Measurements from ENCODE around the gene DPY19L3.
"Not testable (repeated sequence)": the region's sequence is repeated elsewhere in the genome, so short reads cannot be mapped to it uniquely, and the experiment has no call there.

DPY19L3 gene

DNA sequence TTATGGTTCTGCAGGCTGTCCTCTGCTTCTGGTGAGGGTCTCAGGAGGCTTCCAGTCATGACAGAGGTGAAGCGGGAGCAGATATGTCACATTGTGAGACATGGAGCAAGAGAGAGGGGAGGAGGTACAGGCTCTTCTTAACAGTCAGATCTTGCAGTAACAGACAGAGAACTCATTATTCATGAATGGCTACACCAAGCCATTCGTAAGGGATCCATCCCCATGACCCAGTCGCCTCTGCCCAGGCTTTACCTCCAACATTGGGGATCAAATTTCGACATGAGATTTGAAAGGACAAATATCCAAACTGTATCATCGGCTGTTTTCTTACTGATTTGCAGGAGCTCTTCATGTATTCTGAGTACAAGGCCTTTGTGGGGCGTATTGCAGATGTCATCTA lies 38.5 kb upstream of the DPY19L3 start:
- Histone ChIP-seq H3K4me3 (ENCODE audit: insufficient read depth, low read depth, low read length, poor library complexity, severe bottlenecking) (no peak overlapping the region), H3K27me3 (replicated peaks; ENCODE audit: control insufficient read depth, insufficient read depth, low read length, poor library complexity, severe bottlenecking) (no peaks in the 10 kb centered on the region), H3K27ac (ENCODE audit: insufficient read depth, low read length, poor library complexity, severe bottlenecking) (no peak overlapping the region), H3K36me3 (ENCODE audit: control insufficient read depth, insufficient read depth, low read length) (peaks cover 27% of the 10 kb centered on the region), H3K9me3 (ENCODE audit: control insufficient read depth, low read length) (no peaks in the 10 kb centered on the region), H3K4me1 (ENCODE audit: control insufficient read depth, insufficient read depth, low read length, poor library complexity, severe bottlenecking) (no peaks in the 10 kb centered on the region)
- DNase-seq: no peak

DNA sequence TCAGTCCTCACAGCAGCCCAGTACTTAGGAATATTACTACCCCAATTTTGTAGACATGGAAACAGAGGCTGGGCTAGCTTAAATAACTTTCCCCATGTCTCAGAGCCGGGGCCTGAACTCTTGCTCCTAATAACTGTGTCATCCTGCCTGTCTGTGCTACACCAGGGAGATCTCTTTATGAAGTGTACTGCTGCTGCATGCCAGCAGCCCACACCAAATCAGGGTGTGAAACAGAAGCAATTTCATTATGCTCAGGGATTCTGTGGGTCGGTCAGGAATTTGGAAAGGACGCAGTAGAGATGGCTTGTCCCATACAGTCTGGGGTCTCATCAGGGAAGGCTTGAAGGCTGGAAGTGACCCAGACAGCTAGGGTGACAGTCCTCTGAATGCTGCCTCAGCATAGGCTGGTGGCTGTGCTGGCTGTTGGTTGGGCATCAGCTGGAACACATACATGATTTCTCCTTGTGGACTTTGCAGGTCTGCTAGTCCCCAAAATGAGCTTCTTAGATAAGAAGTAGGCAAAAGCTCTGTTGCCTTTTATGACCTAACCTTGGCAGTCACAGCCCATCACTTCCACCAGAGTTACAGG lies 37.5 kb upstream of the DPY19L3 start:
- Histone ChIP-seq H3K27ac (ENCODE audit: insufficient read depth, low read length, poor library complexity, severe bottlenecking) (no peak overlapping the region), H3K36me3 (ENCODE audit: control insufficient read depth, insufficient read depth, low read length) (peaks cover 32% of the 10 kb centered on the region), H3K4me3 (ENCODE audit: insufficient read depth, low read depth, low read length, poor library complexity, severe bottlenecking) (no peak overlapping the region), H3K27me3 (replicated peaks; ENCODE audit: control insufficient read depth, insufficient read depth, low read length, poor library complexity, severe bottlenecking) (no peaks in the 10 kb centered on the region), H3K9me3 (ENCODE audit: control insufficient read depth, low read length) (no peaks in the 10 kb centered on the region), H3K4me1 (ENCODE audit: control insufficient read depth, insufficient read depth, low read length, poor library complexity, severe bottlenecking) (no peaks in the 10 kb centered on the region)
- DNase-seq: no peak

DNA sequence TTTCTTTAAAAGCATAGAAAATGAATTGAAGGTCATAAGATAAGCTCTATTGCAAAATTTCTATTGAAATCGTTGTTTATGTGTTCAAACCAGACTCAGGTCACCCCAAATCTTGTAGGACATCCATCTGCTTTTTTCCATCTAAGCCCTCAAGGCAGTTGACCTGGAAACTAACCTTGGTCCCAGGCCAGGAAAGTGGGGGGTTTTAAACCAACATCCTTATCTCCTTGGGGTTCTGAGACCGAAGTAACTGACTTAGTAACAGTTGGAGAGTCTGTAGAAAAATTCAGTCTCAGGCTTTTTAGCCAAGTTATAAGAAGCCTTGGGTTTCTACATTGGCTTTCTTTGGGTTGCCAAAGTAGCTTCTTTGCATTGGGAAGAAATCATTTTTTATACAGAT lies 36.8 kb upstream of the DPY19L3 start:
- peaks cover 29% of the 10 kb centered on the region for H3K36me3 ChIP-seq (ENCODE audit: control insufficient read depth, insufficient read depth, low read length)

DNA sequence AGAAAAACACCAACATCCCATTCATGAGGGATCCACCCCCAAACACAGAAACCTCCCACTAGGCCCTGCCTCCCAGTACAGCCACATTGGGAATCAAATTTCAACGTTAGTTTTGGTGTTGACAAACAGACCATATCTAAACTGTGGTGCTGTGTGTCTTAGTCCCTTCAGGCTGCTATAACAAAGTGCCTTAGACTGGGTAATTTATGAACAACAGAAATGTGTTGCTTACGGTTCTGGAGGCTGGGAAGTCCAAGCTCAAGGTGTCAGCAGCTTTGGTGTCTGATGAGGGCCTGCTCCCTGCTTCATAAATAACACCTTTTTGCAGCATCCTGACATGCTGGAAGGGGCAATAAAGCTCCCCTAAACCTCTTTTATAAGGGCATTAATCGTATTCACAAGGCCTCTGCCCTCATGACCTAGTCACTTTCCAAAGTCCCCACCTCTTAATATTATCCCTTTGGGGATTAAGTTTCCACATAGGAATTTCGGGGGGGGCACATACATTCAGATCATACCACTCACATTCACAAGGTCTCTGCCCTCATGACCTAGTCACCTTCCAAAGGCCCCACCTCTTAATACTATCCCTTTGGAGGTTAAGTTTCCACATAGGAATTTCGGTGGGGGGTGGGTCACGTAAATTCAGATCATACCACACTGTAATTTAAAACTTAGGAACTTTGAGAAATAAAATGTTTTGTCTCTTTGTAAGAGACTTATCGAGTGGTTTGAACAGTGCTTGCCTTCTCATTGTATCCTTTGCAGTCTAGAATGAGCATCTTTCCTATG lies 32.6 kb upstream of the DPY19L3 start:
- peaks cover 32% of the 10 kb centered on the region for H3K36me3 ChIP-seq (ENCODE audit: control insufficient read depth, insufficient read depth, low read length)
- no peak overlapping the region for H3K27ac ChIP-seq (ENCODE audit: insufficient read depth, low read length, poor library complexity, severe bottlenecking)
- DNase-seq: no peak
- no peaks in the 10 kb centered on the region for H3K27me3 ChIP-seq (replicated peaks; ENCODE audit: control insufficient read depth, insufficient read depth, low read length, poor library complexity, severe bottlenecking)
- no peaks in the 10 kb centered on the region for H3K4me1 ChIP-seq (ENCODE audit: control insufficient read depth, insufficient read depth, low read length, poor library complexity, severe bottlenecking)
- no peaks in the 10 kb centered on the region for H3K9me3 ChIP-seq (ENCODE audit: control insufficient read depth, low read length)
- no peak overlapping the region for H3K4me3 ChIP-seq (ENCODE audit: insufficient read depth, low read depth, low read length, poor library complexity, severe bottlenecking)

More for the DNA sequence above, 36.8 kb upstream of the DPY19L3 start:
- no peaks in the 10 kb centered on the region for H3K9me3 ChIP-seq (ENCODE audit: control insufficient read depth, low read length)
- no peak overlapping the region for H3K4me3 ChIP-seq (ENCODE audit: insufficient read depth, low read depth, low read length, poor library complexity, severe bottlenecking)
- no peak for DNase-seq
- H3K27me3 ChIP-seq (replicated peaks; ENCODE audit: control insufficient read depth, insufficient read depth, low read length, poor library complexity, severe bottlenecking): no peaks in the 10 kb centered on the region
- no peak overlapping the region for H3K27ac ChIP-seq (ENCODE audit: insufficient read depth, low read length, poor library complexity, severe bottlenecking)
- no peaks in the 10 kb centered on the region for H3K4me1 ChIP-seq (ENCODE audit: control insufficient read depth, insufficient read depth, low read length, poor library complexity, severe bottlenecking)

DNA sequence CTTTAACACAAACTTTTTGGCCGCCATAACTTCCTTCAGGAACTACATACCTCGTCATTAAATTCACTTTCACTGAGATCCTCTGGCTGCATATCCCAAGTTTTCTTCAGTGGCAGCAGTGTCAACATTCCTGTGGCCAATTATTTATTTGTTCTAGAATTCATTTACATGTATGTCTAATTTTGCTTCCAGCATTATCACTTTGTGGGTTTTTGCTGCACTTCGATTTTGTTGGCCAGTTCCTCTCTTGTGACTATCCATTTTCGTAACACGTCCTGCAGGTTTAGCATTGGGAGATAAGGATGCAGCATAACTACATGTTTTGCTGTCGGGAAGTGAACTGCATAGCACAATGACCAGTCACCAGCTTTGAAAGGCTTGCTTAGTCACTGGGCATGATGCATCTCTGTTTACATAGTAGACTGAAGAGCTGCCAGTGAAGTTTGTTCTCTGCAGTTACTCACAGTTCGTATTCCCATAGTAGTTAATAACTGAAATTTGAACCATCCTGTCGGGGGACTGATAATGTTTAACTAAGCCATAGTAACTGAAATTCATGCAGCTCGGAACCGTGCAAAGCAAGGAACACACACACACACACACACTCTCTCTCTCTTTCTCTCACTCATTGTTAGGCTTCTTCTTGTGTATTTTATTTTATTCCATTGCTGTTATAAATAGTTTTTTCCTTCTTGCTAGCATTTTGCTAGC lies 31.8 kb upstream of the DPY19L3 start:
- Histone ChIP-seq H3K4me3 (ENCODE audit: insufficient read depth, low read depth, low read length, poor library complexity, severe bottlenecking) (no peak overlapping the region), H3K36me3 (ENCODE audit: control insufficient read depth, insufficient read depth, low read length) (peaks cover 29% of the 10 kb centered on the region), H3K27ac (ENCODE audit: insufficient read depth, low read length, poor library complexity, severe bottlenecking) (no peak overlapping the region), H3K9me3 (ENCODE audit: control insufficient read depth, low read length) (no peaks in the 10 kb centered on the region), H3K27me3 (replicated peaks; ENCODE audit: control insufficient read depth, insufficient read depth, low read length, poor library complexity, severe bottlenecking) (no peaks in the 10 kb centered on the region), H3K4me1 (ENCODE audit: control insufficient read depth, insufficient read depth, low read length, poor library complexity, severe bottlenecking) (no peaks in the 10 kb centered on the region)
- no peak for DNase-seq

DNA sequence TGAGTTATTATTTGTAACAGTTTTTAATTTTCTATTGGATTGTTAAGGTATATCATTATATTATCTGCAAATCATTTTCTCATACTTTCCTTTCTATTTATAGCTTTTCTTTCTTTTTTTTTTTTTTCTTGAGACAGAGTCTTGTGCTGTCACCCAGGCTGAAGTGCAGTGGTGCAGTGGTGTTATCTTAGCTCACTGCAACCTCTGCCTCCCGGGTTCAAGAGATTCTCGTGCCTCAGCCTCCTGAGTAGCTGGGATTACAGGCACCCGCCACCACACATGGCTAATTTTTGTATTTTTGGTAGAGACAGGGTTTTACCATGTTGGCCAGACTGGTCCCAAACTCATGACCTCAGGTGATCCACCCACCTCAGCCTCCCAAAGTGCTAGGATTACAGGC lies 31.2 kb upstream of the DPY19L3 start:
- H3K27me3 ChIP-seq (replicated peaks; ENCODE audit: control insufficient read depth, insufficient read depth, low read length, poor library complexity, severe bottlenecking); H3K9me3 ChIP-seq (ENCODE audit: control insufficient read depth, low read length); H3K4me1 ChIP-seq (ENCODE audit: control insufficient read depth, insufficient read depth, low read length, poor library complexity, severe bottlenecking); H3K4me3 ChIP-seq (ENCODE audit: insufficient read depth, low read depth, low read length, poor library complexity, severe bottlenecking); H3K27ac ChIP-seq (ENCODE audit: insufficient read depth, low read length, poor library complexity, severe bottlenecking); DNase-seq: not testable (repeated sequence)
- H3K36me3 ChIP-seq (ENCODE audit: control insufficient read depth, insufficient read depth, low read length): peaks cover 29% of the 10 kb centered on the region

DNA sequence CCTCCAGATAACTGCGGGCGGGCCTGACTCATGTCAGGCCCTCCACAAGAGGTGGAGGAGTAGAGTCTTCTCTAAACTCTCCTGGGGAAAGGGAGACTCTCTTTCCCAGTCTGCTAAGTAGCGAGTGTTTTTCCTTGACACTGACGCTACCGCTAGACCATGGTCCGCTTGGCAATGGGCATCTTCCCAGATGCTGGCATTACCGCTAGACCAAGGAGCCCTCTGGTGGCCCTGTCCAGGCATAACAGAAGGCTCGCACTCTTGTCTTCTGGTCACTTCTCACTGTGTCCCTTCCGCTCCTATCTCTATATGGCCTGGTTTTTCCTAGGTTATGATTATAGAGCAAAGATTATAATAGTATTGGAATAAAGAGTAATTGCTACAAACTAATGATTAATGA lies 28.5 kb upstream of the DPY19L3 start:
- peaks cover 44% of the 10 kb centered on the region for H3K36me3 ChIP-seq (ENCODE audit: control insufficient read depth, insufficient read depth, low read length)
- not testable (repeated sequence) for DNase-seq

DNA sequence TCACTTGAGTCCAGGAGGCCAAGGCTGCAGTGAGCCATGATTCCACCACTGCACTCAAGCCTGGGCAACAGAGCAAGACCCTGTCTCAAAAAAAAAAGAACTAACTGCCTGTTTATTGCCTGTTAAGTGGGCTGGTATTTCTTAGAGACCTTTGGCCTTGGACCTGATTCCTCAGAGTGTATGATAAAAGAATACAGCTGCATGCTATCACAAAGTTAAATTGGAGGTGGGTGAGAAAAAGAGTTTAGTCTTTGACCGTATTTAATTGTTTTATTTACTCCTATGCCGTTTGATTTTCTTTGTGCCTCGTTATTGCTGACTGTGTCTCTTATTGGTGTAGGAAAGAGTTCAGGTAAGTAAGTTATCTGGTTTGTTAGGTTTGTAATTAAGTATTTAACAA lies 25.3 kb upstream of the DPY19L3 start:
- no peak overlapping the region for H3K27ac ChIP-seq (ENCODE audit: insufficient read depth, low read length, poor library complexity, severe bottlenecking)
- DNase-seq: no peak
- H3K4me1 ChIP-seq (ENCODE audit: control insufficient read depth, insufficient read depth, low read length, poor library complexity, severe bottlenecking): no peaks in the 10 kb centered on the region
- peaks cover 32% of the 10 kb centered on the region for H3K36me3 ChIP-seq (ENCODE audit: control insufficient read depth, insufficient read depth, low read length)
- no peaks in the 10 kb centered on the region for H3K9me3 ChIP-seq (ENCODE audit: control insufficient read depth, low read length)
- H3K27me3 ChIP-seq (replicated peaks; ENCODE audit: control insufficient read depth, insufficient read depth, low read length, poor library complexity, severe bottlenecking): no peaks in the 10 kb centered on the region
- no peak overlapping the region for H3K4me3 ChIP-seq (ENCODE audit: insufficient read depth, low read depth, low read length, poor library complexity, severe bottlenecking)

More for the DNA sequence above, 28.5 kb upstream of the DPY19L3 start:
- not testable (repeated sequence) for H3K27ac ChIP-seq (ENCODE audit: insufficient read depth, low read length, poor library complexity, severe bottlenecking); H3K9me3 ChIP-seq (ENCODE audit: control insufficient read depth, low read length); H3K4me1 ChIP-seq (ENCODE audit: control insufficient read depth, insufficient read depth, low read length, poor library complexity, severe bottlenecking); H3K27me3 ChIP-seq (replicated peaks; ENCODE audit: control insufficient read depth, insufficient read depth, low read length, poor library complexity, severe bottlenecking); H3K4me3 ChIP-seq (ENCODE audit: insufficient read depth, low read depth, low read length, poor library complexity, severe bottlenecking)

DNA sequence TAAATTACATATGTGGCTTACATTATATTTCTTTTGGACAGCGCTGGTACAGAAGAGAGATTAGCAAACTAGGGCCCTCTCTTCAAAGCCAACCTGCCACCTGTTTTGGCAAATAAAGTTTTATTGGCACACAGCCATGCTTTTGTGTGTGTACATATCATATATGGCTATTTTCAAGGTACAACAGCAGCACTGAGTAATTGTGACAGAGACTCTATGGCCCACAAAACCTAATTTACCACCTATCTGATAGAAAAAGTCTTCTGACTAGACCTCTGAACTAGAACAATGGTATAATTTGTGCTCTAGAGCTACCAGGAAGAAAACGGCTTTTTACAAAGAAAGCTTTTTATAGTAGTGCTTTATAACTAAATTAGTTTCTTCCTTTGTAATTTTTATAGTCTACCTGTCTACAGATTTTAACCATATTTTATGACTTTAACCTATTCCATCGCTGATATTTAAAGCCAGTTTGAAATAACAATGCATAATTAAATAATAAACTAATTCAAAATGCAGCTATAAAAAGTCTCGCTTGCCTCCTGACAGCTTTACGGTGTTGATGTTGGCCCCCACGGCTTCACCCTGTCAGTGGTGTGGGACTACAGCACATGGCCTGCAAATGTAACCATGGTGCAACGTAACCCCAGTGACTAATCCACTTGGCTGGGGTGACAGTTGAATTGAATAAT lies 17.7 kb upstream of the DPY19L3 start:
- Histone ChIP-seq H3K27me3 (replicated peaks; ENCODE audit: control insufficient read depth, insufficient read depth, low read length, poor library complexity, severe bottlenecking) (no peaks in the 10 kb centered on the region), H3K4me3 (ENCODE audit: insufficient read depth, low read depth, low read length, poor library complexity, severe bottlenecking) (no peak overlapping the region), H3K9me3 (ENCODE audit: control insufficient read depth, low read length) (no peaks in the 10 kb centered on the region), H3K27ac (ENCODE audit: insufficient read depth, low read length, poor library complexity, severe bottlenecking) (no peak overlapping the region), H3K4me1 (ENCODE audit: control insufficient read depth, insufficient read depth, low read length, poor library complexity, severe bottlenecking) (no peaks in the 10 kb centered on the region), H3K36me3 (ENCODE audit: control insufficient read depth, insufficient read depth, low read length) (no peaks in the 10 kb centered on the region)
- DNase-seq: no peak
